GM12878 (cell line): ENCODE results near the gene GABRB2. TPM values are rescaled to one million over a fixed set of nuclear protein-coding genes. Genes with fewer than 3 reads are reported as not detected.

Experiments used
- ATAC-seq: fragments of 200-7000 bp; cut with Tn5 transposase; 3 replicates; pipeline ENCODE4 v1.9.1; 2020; ENCODE audit warnings: mild to moderate bottlenecking, moderate library complexity
- BruUV-seq: library from RNA; stranded (reverse); fragments of 400-500 nt; replicated peaks from 2 replicates; lab custom pipeline; 2021; lab: Mats Ljungman, UMichigan
- CTCF ChIA-PET: fragments of 300-600 bp; sonication (Branson Sonifier 250); formaldehyde crosslinking; extraction: SDS; loops from one replicate; lab custom pipeline; 2021; ENCODE audit warnings: inconsistent platforms; lab: Yijun Ruan, JAX
- POLR2A ChIA-PET: fragments of 350-600 bp; formaldehyde crosslinking; extraction: SDS; loops from one replicate; lab custom pipeline; 2021; ENCODE audit warnings: inconsistent platforms; lab: Charles Lee
- RAD21 ChIA-PET: fragments of 300-600 bp; sonication (Branson Sonifier 250); formaldehyde crosslinking; loops from one replicate; lab custom pipeline; 2023; ENCODE audit warnings: antibody characterized with exemption; ENCODE audit not compliant: unreplicated experiment; lab: Charles Lee
- SMC1A ChIA-PET: fragments of 300-600 bp; sonication (Branson Sonifier 250); formaldehyde crosslinking; loops from one replicate; lab custom pipeline; 2023; ENCODE audit not compliant: unreplicated experiment, uncharacterized antibody; lab: Charles Lee
- DNase-seq: peaks from one replicate; pipeline ENCODE4 v3.0.0-alpha.2; 2011; ENCODE audit warnings: low read depth, low spot score
- FAIRE-seq: peaks from 3 replicates; lab custom pipeline; 2011; peaks lifted over from hg19 to GRCh38; lab: Jason Lieb, UNC
- H2AFZ ChIP-seq: 2 replicates; pipeline ENCODE4 v1.6.0; 2011; ENCODE audit warnings: low read depth, low read length, control low read depth; ENCODE audit not compliant: control insufficient read depth
- H3K27ac ChIP-seq: 2 replicates; pipeline ENCODE4 v1.5.1; 2011; ENCODE audit warnings: control low read depth; ENCODE audit not compliant: control insufficient read depth, insufficient read depth
- H3K27me3 ChIP-seq, 2 experiments: replicated peaks in 1 of 2; 2 replicates each; pipeline versions ENCODE4 v1.6.0 to v1.6.1; 2011; ENCODE audit warnings: low read length in 1 of 2; ENCODE audit not compliant: control insufficient read depth in 2 of 2, insufficient read depth in 2 of 2
- H3K36me3 ChIP-seq, 2 experiments: 2 replicates each; pipeline ENCODE4 v1.5.1; 2011; ENCODE audit warnings: low read length in 1 of 2; ENCODE audit not compliant: control insufficient read depth in 2 of 2, insufficient read depth in 2 of 2
- H3K4me1 ChIP-seq: 2 replicates; pipeline ENCODE4 v1.6.1; 2011; ENCODE audit warnings: mild to moderate bottlenecking, low read length, moderate library complexity, mixed read lengths; ENCODE audit not compliant: control insufficient read depth, insufficient read depth
- H3K4me2 ChIP-seq: 2 replicates; pipeline ENCODE4 v1.6.0; 2011; ENCODE audit warnings: control low read depth; ENCODE audit not compliant: control insufficient read depth, insufficient read depth
- H3K4me3 ChIP-seq: fragments of 200-600 bp; sonication (generic); 2 replicates; pipeline ENCODE4 v1.5.1; 2016
- H3K79me2 ChIP-seq: 2 replicates; pipeline ENCODE4 v1.6.0; 2011; ENCODE audit warnings: low read length; ENCODE audit not compliant: control insufficient read depth, insufficient read depth
- H3K9ac ChIP-seq: 2 replicates; pipeline ENCODE4 v1.8.0; 2011; ENCODE audit warnings: low read length, control low read depth, mixed read lengths; ENCODE audit not compliant: control insufficient read depth, insufficient read depth
- H3K9me3 ChIP-seq: replicated peaks from 3 replicates; pipeline ENCODE4 v1.5.1; 2011; ENCODE audit warnings: mild to moderate bottlenecking, low read length; ENCODE audit not compliant: control insufficient read depth, insufficient read depth
- H4K20me1 ChIP-seq: 2 replicates; pipeline ENCODE4 v1.6.0; 2011; ENCODE audit not compliant: control insufficient read depth, insufficient read depth
- BMI1 ChIP-seq: fragments of 450-650 bp; IDR thresholded peaks from 2 replicates; pipeline ENCODE4 v1.6.1; 2016; ENCODE audit warnings: mild to moderate bottlenecking, moderate library complexity, borderline replicate concordance
- CBFB ChIP-seq: IDR thresholded peaks from 2 replicates; pipeline ENCODE4 v1.6.1; 2016; ENCODE audit warnings: antibody characterized with exemption, low read depth
- EGR1 ChIP-seq, 2 experiments: IDR thresholded peaks; 1 replicate in 1 of 2; 2 replicates in 1 of 2; pipeline ENCODE4 v1.6.1; 2011 to 2012; ENCODE audit warnings: low read depth in 2 of 2, low read length in 2 of 2, borderline replicate concordance in 1 of 2, mild to moderate bottlenecking in 1 of 2, moderate library complexity in 1 of 2
- ETV6 ChIP-seq, 2 experiments: fragments of 450-650 bp in 1 of 2; IDR thresholded peaks in 1 of 2; conservative IDR thresholded peaks in 1 of 2; 2 replicates each; pipeline ENCODE4 v1.6.1; 2014; ENCODE audit warnings: antibody characterized with exemption in 1 of 2, borderline replicate concordance in 1 of 2, low read depth in 1 of 2, mild to moderate bottlenecking in 1 of 2, moderate library complexity in 1 of 2
- GATAD2B ChIP-seq: fragments of 450-650 bp; conservative IDR thresholded peaks from 2 replicates; pipeline ENCODE4 v1.6.1; 2017; ENCODE audit warnings: low read depth, mild to moderate bottlenecking, moderate library complexity
- KLF5 ChIP-seq: fragments of 450-650 bp; IDR thresholded peaks from 2 replicates; pipeline ENCODE4 v1.6.1; 2014; ENCODE audit warnings: mild to moderate bottlenecking; ENCODE audit not compliant: partially characterized antibody
- MTA2 ChIP-seq: fragments of 450-650 bp; IDR thresholded peaks from 2 replicates; pipeline ENCODE4 v1.6.1; 2016; ENCODE audit warnings: low read depth, mild to moderate bottlenecking, moderate library complexity
- RFX5 ChIP-seq: IDR thresholded peaks from 2 replicates; pipeline ENCODE4 v1.6.1; 2011; ENCODE audit warnings: low read depth, low read length, improper control_type of control experiment
- RUNX3 ChIP-seq: IDR thresholded peaks from 2 replicates; pipeline ENCODE4 v1.6.1; 2012; ENCODE audit warnings: low read length, inconsistent platforms
- SIX5 ChIP-seq: IDR thresholded peaks from 2 replicates; pipeline ENCODE4 v1.6.1; 2011; ENCODE audit warnings: mild to moderate bottlenecking, low read depth, low read length, moderate library complexity; ENCODE audit not compliant: severe bottlenecking
- SPI1 ChIP-seq: IDR thresholded peaks from 2 replicates; pipeline ENCODE4 v1.6.1; 2011; ENCODE audit warnings: low read depth, mild to moderate bottlenecking, low read length, moderate library complexity, borderline replicate concordance; ENCODE audit not compliant: insufficient read depth
- SUPT20H ChIP-seq: IDR thresholded peaks from 2 replicates; pipeline ENCODE4 v1.6.1; 2011; ENCODE audit warnings: low read depth, mild to moderate bottlenecking, low read length, moderate library complexity, borderline replicate concordance; ENCODE audit not compliant: control insufficient read depth
- TARDBP ChIP-seq: IDR thresholded peaks from 2 replicates; pipeline ENCODE4 v1.6.1; 2016; ENCODE audit warnings: borderline replicate concordance
- ZZZ3 ChIP-seq: IDR thresholded peaks from 2 replicates; pipeline ENCODE4 v1.6.1; 2011; ENCODE audit warnings: low read depth; ENCODE audit not compliant: control insufficient read depth, insufficient read length
- WGBS: methylation state at CpG from one replicate; pipeline ENCODE4 v1.1.6; 2016; ENCODE audit warnings: low lambda C conversion rate; ENCODE audit not compliant: insufficient replicate concordance, insufficient coverage; ENCODE audit errors: missing lambda C conversion rate; 5-methylcytosine and 5-hydroxymethylcytosine counted together
- in situ Hi-C: fragments of 300-500 bp; cut with MboI; formaldehyde crosslinking; loops from 9 replicates; pipeline ENCODE4 v1.14.3; 2018; ENCODE audit warnings: mixed read lengths
- intact Hi-C: fragments of 100-400 bp; cut with micrococcal nuclease; formaldehyde crosslinking; loops from one replicate; pipeline ENCODE4 v1.14.2; 2022; ENCODE audit not compliant: unreplicated experiment
- polyA plus RNA-seq, 11 experiments: library from polyadenylated mRNA; depleted of rRNA in 4 of 11; unstranded in 6 of 11; stranded (reverse) in 5 of 11; fragments of >200 nt; fragmentation: Nextera tagmentation in 4 of 11; fragmentation: Illumina TruSeq in 1 of 11; extraction: Ambion mirVana in 4 of 11; extraction: Trizol in 1 of 11; gene quantifications; 1 replicate in 1 of 11; 2 replicates in 10 of 11; pipeline versions ENCODE4 v1.2.1 to v1.2.3, GENCODE V29; 2011 to 2016; ENCODE audit warnings: inconsistent platforms in 2 of 11, missing spikeins in 2 of 11, low read depth in 1 of 11
- total RNA-seq, 4 experiments: library from RNA; depleted of rRNA in 3 of 4; stranded (reverse); fragments of >200 nt in 3 of 4; fragmentation: Illumina TruSeq in 1 of 4; extraction: Trizol in 1 of 4; gene quantifications; 2 replicates each; pipeline versions ENCODE4 v1.2.1 to v1.2.3, GENCODE V29; 2013 to 2021
- TF ChIP-seq, protein P1 (sequence below): IDR thresholded peaks from 2 replicates; pipeline ENCODE4 v1.6.1; 2011; ENCODE audit warnings: borderline replicate concordance, low read depth, mild to moderate bottlenecking, moderate library complexity, low read length; ENCODE audit not compliant: insufficient read depth, poor library complexity, severe bottlenecking
- TF ChIP-seq, protein P2 (sequence below): fragments of 450-650 bp; IDR thresholded peaks from 2 replicates; pipeline ENCODE4 v1.6.1; 2016; ENCODE audit warnings: mild to moderate bottlenecking

GABRB2 gene
- total and polyA plus RNA-seq, 10 of the 15 experiments (the other 5 are each of a cell fraction or from before 2014, with no cell fraction given) = 0.12 to 0.85 (median 0.43) TPM

DNA sequence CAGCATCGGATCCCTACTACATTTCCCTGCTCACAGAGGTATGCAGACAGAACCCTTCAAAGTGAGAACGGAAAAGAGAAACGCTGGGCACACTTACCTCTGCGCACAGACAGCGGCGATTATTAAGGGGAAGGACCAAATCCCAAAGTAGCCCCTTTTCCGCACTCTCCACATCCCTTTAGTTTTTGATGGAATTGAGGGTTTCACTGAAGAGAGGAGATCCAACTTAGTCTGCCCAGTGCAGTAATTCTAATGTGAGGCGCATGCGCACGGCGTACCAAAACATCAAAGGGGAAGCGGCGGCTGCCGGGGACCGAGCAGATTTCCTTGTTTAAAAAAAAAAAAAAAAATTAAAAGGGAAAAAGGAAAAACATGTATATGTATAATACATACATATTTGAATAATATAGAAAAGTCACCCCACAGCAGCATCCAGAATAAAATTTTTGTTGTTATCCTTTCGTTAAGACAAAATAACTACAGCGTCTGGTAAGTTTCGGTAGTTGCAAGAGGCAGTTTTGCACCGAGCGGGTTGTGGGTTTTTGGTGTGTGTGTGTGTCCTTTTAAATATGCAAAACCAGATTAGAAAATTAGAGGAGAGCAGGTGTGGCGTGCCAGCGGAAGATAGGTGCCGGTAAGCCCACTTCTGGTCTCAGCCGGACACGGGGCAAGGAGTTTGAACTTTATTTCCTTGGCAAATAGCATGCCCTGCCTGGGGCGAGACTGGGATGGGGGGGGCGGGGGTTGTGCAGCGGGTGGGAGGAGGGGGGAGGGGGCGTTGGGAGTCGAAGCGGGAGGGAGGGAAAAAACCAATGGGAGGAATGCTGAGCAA lies at the start of gene GABRB2 (continued):
- TF ChIP-seq CBFB (no peak), RFX5 (no peak), RUNX3 (peak; percentile 43; the same call in 1 of the 2 replicates)

DNA sequence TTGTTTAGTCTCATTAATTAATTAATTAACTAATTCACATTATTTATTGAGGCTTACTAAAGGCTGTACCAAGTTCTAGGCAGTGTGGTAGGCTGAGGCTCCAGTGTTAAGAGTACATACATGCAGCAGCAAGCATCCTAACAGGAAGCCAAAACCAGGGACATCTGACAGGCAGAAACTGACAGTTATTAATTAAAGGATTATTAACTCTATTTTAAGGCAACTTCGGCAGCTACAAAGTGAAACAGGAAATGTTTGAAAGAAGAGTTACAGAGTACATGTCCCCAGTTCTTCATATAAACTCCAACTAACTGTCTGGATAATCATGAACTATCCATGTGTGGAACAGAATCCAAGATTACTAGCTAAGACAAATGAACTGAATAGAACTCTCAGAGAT lies 39.3 kb upstream of the GABRB2 start:
- Histone ChIP-seq H3K4me2 (no peak overlapping the region), H3K27me3 (no peaks in the 10 kb centered on the region), H2AFZ (no peak overlapping the region), H3K27ac (no peak overlapping the region), H3K9me3 (no peaks in the 10 kb centered on the region), H3K9ac (no peak overlapping the region), H3K4me1 (no peaks in the 10 kb centered on the region), H3K36me3 (no peaks in the 10 kb centered on the region), H3K79me2 (no peaks in the 10 kb centered on the region), H4K20me1 (no peaks in the 10 kb centered on the region), H3K4me3 (no peak overlapping the region)
- WGBS = 0% methylated on average over 1 of the region's 1 CpG
- CTCF ChIA-PET = no interaction called here
- POLR2A ChIA-PET = no interaction called here
- intact Hi-C loops (no loop called here), in situ Hi-C loops (no loop called here)
- DNase-seq = no peak
- BruUV-seq = no TSS peak
- no peak for FAIRE-seq
- RAD21 ChIA-PET = no interaction called here
- SMC1A ChIA-PET = no interaction called here
- ATAC-seq = no peak
- no peak for TF ChIP-seq KLF5
- TF ChIP-seq ETV6 (conservative IDR thresholded peaks at IDR 0.05 in 1 of 2, IDR thresholded peaks at IDR 0.05 in 1 of 2; ENCODE audit: borderline replicate concordance in 1 of 2, low read depth in 1 of 2) = no peak
- TF ChIP-seq EGR1 (IDR thresholded peaks at IDR 0.05; ENCODE audit: borderline replicate concordance in 1 of 2, low read depth in 2 of 2, low read length in 2 of 2) = no peak
- TF ChIP-seq, protein P1, sequence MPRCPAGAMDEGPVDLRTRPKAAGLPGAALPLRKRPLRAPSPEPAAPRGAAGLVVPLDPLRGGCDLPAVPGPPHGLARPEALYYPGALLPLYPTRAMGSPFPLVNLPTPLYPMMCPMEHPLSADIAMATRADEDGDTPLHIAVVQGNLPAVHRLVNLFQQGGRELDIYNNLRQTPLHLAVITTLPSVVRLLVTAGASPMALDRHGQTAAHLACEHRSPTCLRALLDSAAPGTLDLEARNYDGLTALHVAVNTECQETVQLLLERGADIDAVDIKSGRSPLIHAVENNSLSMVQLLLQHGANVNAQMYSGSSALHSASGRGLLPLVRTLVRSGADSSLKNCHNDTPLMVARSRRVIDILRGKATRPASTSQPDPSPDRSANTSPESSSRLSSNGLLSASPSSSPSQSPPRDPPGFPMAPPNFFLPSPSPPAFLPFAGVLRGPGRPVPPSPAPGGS = no peak
- TF ChIP-seq, protein P2, sequence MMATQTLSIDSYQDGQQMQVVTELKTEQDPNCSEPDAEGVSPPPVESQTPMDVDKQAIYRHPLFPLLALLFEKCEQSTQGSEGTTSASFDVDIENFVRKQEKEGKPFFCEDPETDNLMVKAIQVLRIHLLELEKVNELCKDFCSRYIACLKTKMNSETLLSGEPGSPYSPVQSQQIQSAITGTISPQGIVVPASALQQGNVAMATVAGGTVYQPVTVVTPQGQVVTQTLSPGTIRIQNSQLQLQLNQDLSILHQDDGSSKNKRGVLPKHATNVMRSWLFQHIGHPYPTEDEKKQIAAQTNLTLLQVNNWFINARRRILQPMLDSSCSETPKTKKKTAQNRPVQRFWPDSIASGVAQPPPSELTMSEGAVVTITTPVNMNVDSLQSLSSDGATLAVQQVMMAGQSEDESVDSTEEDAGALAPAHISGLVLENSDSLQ = no peak
- no peak for TF ChIP-seq SPI1
- TF ChIP-seq SUPT20H = no peak
- no peak for TF ChIP-seq BMI1
- no peak for TF ChIP-seq MTA2
- TF ChIP-seq ZZZ3 = no peak
- no peak for TF ChIP-seq SIX5
- no peak for TF ChIP-seq TARDBP
- no peak for TF ChIP-seq GATAD2B
